Spleen (tissue), 7 donors: ENCODE measurements around the gene PRKAG1.

Experiments used
- POLR2A ChIP-seq, 3 donors: fragments of 450-650 bp; IDR thresholded peaks; one replicate each; pipeline ENCODE4 v1.5.1; 2017; ENCODE audit warnings: antibody characterized with exemption in 3 of 3, mild to moderate bottlenecking in 1 of 3
- TF ChIP-seq, protein P1 (sequence below), 11 experiments: fragments of 200-600 bp in 7 of 11; fragments of 450-650 bp in 4 of 11; sonication (generic) in 4 of 11; IDR thresholded peaks in 8 of 11; conservative IDR thresholded peaks in 3 of 11; 1 replicate in 7 of 11; 2 replicates in 4 of 11; pipeline versions ENCODE4 v1.4.0 to v1.8.0; 2016 to 2021; ENCODE audit warnings: antibody characterized with exemption in 11 of 11, inconsistent platforms in 4 of 11, mild to moderate bottlenecking in 1 of 11
- donor health status: DM: no; HTN: no; CAD: no; lungs with moderate emphysema.
- donor health status: DM: no; HTN: no; CAD: no.
- donor health status: DM: no; HTN: no; CAD: no.

DNA sequence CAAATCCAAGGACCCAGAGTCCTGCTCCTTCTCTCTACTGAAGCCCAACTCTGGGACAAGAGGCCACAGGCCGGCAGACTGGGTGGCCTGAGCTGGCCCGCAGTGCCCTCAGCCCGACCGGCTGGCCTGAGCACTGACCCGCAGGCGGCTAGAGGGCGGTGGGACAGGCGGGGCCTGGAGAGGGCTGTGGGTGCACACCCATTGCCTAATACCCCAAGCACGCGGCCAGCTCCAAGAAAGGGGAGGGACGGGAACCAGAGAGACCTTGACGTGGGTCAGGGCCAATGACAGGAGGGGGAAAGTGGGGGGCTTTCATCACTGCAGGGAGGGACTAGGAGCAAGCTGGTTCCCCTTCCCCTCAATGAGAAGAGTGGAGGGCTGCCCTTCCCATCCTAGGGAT is 45.0 kb downstream of the PRKAG1 start:
- TF ChIP-seq, protein P1, sequence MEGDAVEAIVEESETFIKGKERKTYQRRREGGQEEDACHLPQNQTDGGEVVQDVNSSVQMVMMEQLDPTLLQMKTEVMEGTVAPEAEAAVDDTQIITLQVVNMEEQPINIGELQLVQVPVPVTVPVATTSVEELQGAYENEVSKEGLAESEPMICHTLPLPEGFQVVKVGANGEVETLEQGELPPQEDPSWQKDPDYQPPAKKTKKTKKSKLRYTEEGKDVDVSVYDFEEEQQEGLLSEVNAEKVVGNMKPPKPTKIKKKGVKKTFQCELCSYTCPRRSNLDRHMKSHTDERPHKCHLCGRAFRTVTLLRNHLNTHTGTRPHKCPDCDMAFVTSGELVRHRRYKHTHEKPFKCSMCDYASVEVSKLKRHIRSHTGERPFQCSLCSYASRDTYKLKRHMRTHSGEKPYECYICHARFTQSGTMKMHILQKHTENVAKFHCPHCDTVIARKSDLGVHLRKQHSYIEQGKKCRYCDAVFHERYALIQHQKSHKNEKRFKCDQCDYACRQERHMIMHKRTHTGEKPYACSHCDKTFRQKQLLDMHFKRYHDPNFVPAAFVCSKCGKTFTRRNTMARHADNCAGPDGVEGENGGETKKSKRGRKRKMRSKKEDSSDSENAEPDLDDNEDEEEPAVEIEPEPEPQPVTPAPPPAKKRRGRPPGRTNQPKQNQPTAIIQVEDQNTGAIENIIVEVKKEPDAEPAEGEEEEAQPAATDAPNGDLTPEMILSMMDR (IDR thresholded peaks at IDR 0.05 in 8 of 11, conservative IDR thresholded peaks at IDR 0.05 in 3 of 11) = no peak
- TF ChIP-seq POLR2A (IDR thresholded peaks at IDR 0.05) = no peak
